ENCODE data around the gene FOSL2.

- no peak for TF ChIP-seq CTCF (IDR thresholded peaks at IDR 0.05; ENCODE audit: low read length)
- TF ChIP-seq EZH2 (IDR thresholded peaks at IDR 0.05; ENCODE audit: borderline replicate concordance, low read length): no peak
Observed at GRCh38 chr2:28439763-28440162, 47.1 kb downstream of the FOSL2 start.
